ENCODE data around the gene ENTPD1. TPM values are rescaled to one million over a fixed set of nuclear protein-coding genes. Genes with fewer than 3 reads are reported as not detected.

Gene ENTPD1
- total RNA-seq, 2 experiments from 2014 or later: 4.4 to 4.6 TPM

GRCh38 chr10:95815133-95815532, 59.2 kb downstream of the ENTPD1 start:
- no peak for DNase-seq
- peaks cover 21% of the 10 kb centered on the region for H3K27me3 Mint-ChIP-seq
- intact Hi-C loops (cut with micrococcal nuclease): no loop called here
- no peak overlapping the region for H3K4me3 Mint-ChIP-seq
- ChIA-PET POLR2A (no interaction called here), CTCF (interaction anchor here (1.0 kb wide), 1 partner anchor 29 kb away, joined by 3 read pairs; no protein-coding TSS in a partner anchor)
- ATAC-seq: no peak
- TF ChIP-seq, protein P1, sequence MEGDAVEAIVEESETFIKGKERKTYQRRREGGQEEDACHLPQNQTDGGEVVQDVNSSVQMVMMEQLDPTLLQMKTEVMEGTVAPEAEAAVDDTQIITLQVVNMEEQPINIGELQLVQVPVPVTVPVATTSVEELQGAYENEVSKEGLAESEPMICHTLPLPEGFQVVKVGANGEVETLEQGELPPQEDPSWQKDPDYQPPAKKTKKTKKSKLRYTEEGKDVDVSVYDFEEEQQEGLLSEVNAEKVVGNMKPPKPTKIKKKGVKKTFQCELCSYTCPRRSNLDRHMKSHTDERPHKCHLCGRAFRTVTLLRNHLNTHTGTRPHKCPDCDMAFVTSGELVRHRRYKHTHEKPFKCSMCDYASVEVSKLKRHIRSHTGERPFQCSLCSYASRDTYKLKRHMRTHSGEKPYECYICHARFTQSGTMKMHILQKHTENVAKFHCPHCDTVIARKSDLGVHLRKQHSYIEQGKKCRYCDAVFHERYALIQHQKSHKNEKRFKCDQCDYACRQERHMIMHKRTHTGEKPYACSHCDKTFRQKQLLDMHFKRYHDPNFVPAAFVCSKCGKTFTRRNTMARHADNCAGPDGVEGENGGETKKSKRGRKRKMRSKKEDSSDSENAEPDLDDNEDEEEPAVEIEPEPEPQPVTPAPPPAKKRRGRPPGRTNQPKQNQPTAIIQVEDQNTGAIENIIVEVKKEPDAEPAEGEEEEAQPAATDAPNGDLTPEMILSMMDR (IDR thresholded peaks at IDR 0.05): no peak
- no peaks in the 10 kb centered on the region for H3K9me3 Mint-ChIP-seq
- peaks cover 3% of the 10 kb centered on the region for H3K4me1 Mint-ChIP-seq (ENCODE audit: low read depth)
- no peaks in the 10 kb centered on the region for H3K36me3 Mint-ChIP-seq (ENCODE audit: low read depth)
- no peak overlapping the region for H3K27ac Mint-ChIP-seq

GRCh38 chr10:95815701-95816240, 59.8 kb downstream of the ENTPD1 start:
- H3K27ac Mint-ChIP-seq: no peak overlapping the region
- POLR2A ChIA-PET: no interaction called here
- H3K27me3 Mint-ChIP-seq: peaks cover 18% of the 10 kb centered on the region
- intact Hi-C loops (cut with micrococcal nuclease): no loop called here
- TF ChIP-seq, protein P1 (IDR thresholded peaks at IDR 0.05): no peak
- H3K9me3 Mint-ChIP-seq: no peaks in the 10 kb centered on the region
- no peak for DNase-seq
- CTCF ChIA-PET: interaction anchor here (1.0 kb wide), 1 partner anchor 28 kb away, joined by 3 read pairs; no protein-coding TSS in a partner anchor
- peaks cover 3% of the 10 kb centered on the region for H3K4me1 Mint-ChIP-seq (ENCODE audit: low read depth)
- H3K4me3 Mint-ChIP-seq: no peak overlapping the region
- ATAC-seq: no peak
- no peaks in the 10 kb centered on the region for H3K36me3 Mint-ChIP-seq (ENCODE audit: low read depth)

- TF ChIP-seq, protein P1 (IDR thresholded peaks at IDR 0.05): no peak
- H3K4me3 Mint-ChIP-seq: no peak overlapping the region
- CTCF ChIA-PET: interaction anchor here (2.0 kb wide), 1 partner anchor 24 kb away, joined by 10 read pairs; no protein-coding TSS in a partner anchor
- ATAC-seq: no peak
- no peaks in the 10 kb centered on the region for H3K9me3 Mint-ChIP-seq
- DNase-seq: no peak
- POLR2A ChIA-PET: no interaction called here
- intact Hi-C loops (cut with micrococcal nuclease): no loop called here
- no peak overlapping the region for H3K27ac Mint-ChIP-seq
- H3K27me3 Mint-ChIP-seq: peaks cover 11% of the 10 kb centered on the region
- peaks cover 3% of the 10 kb centered on the region for H3K4me1 Mint-ChIP-seq (ENCODE audit: low read depth)
- H3K36me3 Mint-ChIP-seq (ENCODE audit: low read depth): no peaks in the 10 kb centered on the region
Observed at GRCh38 chr10:95818010-95818409, 62.0 kb downstream of the ENTPD1 start.

GRCh38 chr10:95818668-95819067, 62.7 kb downstream of the ENTPD1 start:
- H3K36me3 Mint-ChIP-seq (ENCODE audit: low read depth): no peaks in the 10 kb centered on the region
- peaks cover 13% of the 10 kb centered on the region for H3K27me3 Mint-ChIP-seq
- intact Hi-C loops (cut with micrococcal nuclease): no loop called here
- no peaks in the 10 kb centered on the region for H3K9me3 Mint-ChIP-seq
- CTCF ChIA-PET: interaction anchor here (2.0 kb wide), 1 partner anchor 23 kb away, joined by 10 read pairs; no protein-coding TSS in a partner anchor
- no peak overlapping the region for H3K4me3 Mint-ChIP-seq
- no peak for ATAC-seq
- TF ChIP-seq, protein P1 (IDR thresholded peaks at IDR 0.05): no peak
- no peak for DNase-seq
- H3K27ac Mint-ChIP-seq: no peak overlapping the region
- peaks cover 3% of the 10 kb centered on the region for H3K4me1 Mint-ChIP-seq (ENCODE audit: low read depth)
- POLR2A ChIA-PET: no interaction called here

GRCh38 chr10:95819620-95820329, 63.8 kb downstream of the ENTPD1 start:
- TF ChIP-seq, protein P1 (IDR thresholded peaks at IDR 0.05): no peak
- ChIA-PET CTCF (no interaction called here), POLR2A (interaction anchor here (0.7 kb wide), 1 partner anchor 8 kb away, joined by 3 read pairs; no protein-coding TSS in a partner anchor)
- H3K27ac Mint-ChIP-seq: no peak overlapping the region
- H3K9me3 Mint-ChIP-seq: no peaks in the 10 kb centered on the region
- H3K36me3 Mint-ChIP-seq (ENCODE audit: low read depth): no peaks in the 10 kb centered on the region
- intact Hi-C loops (cut with micrococcal nuclease): no loop called here
- H3K4me1 Mint-ChIP-seq (ENCODE audit: low read depth): peaks cover 3% of the 10 kb centered on the region
- no peak overlapping the region for H3K4me3 Mint-ChIP-seq
- no peak for DNase-seq
- no peak for ATAC-seq
- H3K27me3 Mint-ChIP-seq: peaks cover 15% of the 10 kb centered on the region
